Stimulated activated CD8-positive, alpha-beta memory T cell treated with anti-CD3 and anti-CD28 coated beads, Interleukin-15, amount 100 ng/mL, for 1 hour (primary cell): ENCODE data around the gene NDUFB8.

Source experiments
- DNase-seq: peaks from one replicate; pipeline ENCODE4 v3.0.0-alpha.2; 2020; ENCODE audit warnings: low read depth

Gene NDUFB8

DNA sequence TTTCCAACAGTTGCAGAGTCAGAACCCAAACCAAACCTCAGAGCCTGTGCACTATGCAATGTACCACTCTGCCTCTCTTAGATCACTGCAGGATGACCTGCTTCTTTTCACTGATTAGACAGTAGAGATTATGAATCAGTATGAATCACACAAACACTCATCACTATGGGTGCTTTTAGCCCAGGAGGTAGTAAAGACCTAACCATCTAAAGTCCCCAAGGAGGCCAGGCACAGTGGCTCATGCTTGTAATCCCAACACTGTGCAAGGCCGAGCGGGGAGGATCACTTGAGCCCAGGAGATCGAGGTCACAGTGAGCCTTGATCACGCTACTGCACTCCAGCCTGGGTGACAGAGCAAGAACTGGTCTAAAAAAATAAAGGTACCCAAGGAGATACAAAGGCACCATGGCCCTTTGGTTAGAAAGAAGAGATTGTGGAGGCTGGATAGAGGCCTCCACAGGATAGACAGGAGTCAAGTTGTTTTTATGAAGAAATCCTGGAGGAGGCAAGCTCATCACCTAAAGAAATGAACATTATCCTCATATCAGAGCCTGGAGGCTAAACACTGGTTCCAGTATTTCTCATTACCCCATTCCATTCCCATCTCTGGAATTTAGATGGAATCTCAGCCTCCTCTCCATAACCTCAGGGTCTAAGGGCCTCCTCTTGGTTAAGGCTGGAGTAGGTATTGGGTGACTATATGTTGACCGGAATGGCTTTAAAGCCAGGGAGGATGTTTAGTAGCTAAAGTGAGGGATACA, 22.9 kb downstream of the NDUFB8 start:
- DNase-seq, result no peak

- no peak for DNase-seq
Measured at GRCh38 chr10:100505164-100505563, 24.5 kb downstream of the NDUFB8 start.

GRCh38 chr10:100504096-100504495, 25.6 kb downstream of the NDUFB8 start:
- DNase-seq, result no peak

DNA sequence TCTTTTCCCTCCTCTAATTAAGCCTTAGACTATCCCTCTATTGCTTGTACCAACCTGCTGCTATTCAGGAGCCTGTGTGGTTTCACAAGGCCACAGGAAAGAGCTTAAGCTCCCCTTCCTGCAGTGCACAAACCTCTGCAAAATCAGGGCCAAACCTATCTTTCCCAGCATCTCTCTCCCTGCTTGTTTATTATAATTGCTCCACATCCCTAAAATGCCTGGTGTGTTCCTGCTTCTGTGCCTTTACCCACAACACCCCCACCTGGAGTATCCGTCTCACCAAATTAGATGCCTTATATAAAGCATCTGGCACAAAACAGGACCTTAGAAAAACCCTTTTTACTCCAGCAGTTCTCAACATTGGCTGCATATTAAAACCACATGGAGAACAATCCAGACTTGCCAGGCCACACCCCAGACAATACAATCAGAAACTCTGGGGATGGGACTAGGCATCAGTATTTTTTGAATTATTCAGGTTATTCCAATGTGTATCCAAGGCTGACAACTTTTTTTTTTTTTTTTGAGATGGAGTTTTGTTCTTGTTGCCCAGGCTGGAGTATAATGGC, 26.7 kb downstream of the NDUFB8 start:
- no peak for DNase-seq

DNA sequence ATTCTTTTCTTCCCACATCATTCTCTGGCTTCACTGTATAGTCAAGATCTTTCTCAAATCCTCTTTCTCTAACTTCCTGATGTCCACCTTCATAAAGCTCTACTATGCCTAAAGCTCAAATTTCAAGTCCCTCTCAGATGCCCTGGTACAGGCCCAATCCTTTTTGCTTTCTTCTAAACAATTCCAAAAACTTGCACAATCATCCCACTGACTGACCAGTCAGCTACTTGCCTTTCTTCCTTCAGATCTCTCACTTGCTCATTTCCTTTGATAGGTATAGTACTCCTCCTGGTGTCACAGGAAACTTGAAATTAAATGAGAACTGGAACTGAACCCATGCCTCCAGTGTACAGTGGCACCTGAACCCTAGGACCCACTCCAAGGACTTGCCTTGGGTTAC, 28.2 kb downstream of the NDUFB8 start:
- no peak for DNase-seq

- DNase-seq, result no peak
Measured at GRCh38 chr10:100498059-100498458, 31.6 kb downstream of the NDUFB8 start.

GRCh38 chr10:100496567-100496966, 33.1 kb downstream of the NDUFB8 start:
- no peak for DNase-seq

DNA sequence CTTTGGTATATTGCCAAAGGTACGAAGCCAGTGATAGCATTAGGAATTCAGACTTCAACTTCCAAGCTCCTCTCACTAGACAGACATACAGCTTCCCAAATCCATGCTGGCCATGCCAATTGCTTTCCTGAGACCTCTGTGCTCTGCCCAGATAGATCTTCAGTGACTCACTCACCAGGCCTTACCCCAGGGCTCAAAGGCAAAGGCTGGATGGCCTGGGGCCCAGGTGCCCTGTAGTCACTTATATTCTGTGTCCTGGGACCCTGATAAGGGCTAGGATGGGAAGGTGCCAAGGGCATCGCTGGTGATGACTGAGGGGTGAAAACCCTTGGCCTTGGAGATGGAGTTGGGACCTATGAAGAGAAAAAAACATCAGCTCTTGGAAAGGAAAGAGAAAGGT, 39.1 kb downstream of the NDUFB8 start:
- DNase-seq, result no peak

DNA sequence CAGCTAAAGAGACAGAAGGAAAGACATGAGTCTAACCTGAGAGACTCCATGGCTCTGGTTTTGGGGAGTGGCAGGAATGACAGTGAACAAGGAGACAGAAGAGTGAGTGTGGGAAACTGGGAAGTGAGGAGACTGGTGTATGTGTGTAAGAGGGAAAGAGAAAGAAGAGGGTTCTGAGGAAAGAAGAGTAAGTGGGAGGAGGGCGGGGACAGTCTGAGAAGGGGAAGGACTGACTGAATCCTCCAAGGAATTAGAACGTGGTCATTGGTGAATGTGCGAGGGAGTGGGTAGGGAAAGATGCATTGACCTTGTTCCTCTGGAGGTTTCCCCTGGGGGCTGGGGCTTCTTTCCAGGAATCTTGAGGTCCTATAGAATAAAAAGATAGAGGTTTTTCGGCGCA, 40.3 kb downstream of the NDUFB8 start:
- no peak for DNase-seq

- DNase-seq, result no peak
Measured at GRCh38 chr10:100487529-100487928, 42.1 kb downstream of the NDUFB8 start.

- DNase-seq, result no peak
Measured at GRCh38 chr10:100485801-100486495, 43.7 kb downstream of the NDUFB8 start.

DNA sequence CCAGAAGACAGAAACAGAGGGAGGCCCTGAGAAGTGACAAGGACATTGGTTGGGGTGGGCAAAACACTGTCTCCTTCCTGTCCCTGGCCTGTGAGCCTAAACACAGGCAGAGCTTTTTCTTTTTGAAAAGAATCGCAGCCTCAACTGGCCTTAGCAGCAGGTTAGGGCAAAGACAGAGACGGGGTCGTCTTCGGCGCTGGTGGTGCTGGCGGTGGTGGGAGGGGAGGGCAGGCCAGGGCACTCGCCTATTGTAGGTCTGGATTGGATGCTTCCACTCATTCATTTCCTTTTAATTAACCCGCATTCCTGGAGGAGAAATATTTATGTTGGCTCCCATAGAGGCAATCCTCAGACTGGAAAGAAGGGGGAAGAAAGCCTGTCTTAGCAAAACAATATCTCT, 44.3 kb downstream of the NDUFB8 start:
- DNase-seq, result no peak

DNA sequence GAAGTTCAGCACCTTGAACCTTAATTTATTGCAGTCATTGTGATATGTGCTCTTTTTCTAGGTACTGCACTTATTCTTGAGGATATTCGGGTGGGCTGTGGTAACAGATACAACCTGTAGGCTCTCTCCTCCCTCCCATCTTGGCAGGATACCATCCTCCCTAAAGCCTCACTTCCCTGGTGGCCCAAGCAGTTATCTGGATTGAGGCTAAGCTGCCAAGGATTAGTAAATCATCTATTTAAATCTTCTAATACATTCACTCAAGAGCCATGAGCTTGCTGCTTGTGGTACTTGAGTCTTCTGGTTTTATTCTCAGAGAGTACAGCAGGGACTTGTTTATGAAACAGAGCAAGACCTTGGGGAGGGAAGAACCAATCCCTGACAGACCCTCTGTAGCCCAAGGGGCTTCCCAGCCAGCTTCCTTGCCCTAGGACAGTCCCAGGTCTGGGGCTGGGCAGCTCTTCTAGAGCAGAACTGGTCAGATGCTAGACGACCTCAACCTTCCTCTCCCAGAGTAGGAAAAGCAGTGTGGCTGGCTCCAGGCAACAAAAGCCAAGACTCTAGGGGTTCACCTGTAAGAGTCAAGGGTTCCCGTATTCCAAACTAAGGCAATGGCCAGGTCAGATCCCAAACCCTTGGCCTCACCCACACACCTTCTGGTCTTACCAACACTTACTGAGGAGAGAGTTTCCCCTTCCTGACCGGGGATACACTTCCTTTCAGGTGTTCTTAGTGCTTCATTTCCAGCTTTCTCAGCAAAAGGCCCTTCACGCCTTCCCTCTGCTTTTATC, 45.6 kb downstream of the NDUFB8 start:
- no peak for DNase-seq

DNA sequence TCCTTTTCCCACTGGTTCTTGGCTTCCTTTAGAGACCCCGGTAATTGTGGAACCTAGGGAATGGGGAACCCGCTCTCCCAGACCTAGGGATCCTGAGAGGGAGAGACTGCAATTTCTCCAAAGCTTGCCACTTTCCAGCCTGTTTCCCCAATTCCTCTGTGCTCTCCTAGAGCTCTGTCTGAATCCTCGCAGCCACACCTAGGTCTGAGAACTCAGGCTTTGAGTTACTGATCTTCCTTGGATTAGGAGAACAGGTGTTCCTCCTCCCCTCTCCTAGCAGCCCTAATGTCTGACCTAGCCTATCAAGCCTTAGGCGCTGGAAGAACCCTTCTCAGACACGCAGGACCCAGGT, 46.9 kb downstream of the NDUFB8 start:
- no peak for DNase-seq

- DNase-seq, result no peak
Measured at GRCh38 chr10:100482181-100482833, 47.4 kb downstream of the NDUFB8 start.

GRCh38 chr10:100481462-100482081, 48.1 kb downstream of the NDUFB8 start:
- DNase-seq, result peak; percentile 81

- DNase-seq, result no peak
Measured at GRCh38 chr10:100480002-100480401, 49.7 kb downstream of the NDUFB8 start.

DNA sequence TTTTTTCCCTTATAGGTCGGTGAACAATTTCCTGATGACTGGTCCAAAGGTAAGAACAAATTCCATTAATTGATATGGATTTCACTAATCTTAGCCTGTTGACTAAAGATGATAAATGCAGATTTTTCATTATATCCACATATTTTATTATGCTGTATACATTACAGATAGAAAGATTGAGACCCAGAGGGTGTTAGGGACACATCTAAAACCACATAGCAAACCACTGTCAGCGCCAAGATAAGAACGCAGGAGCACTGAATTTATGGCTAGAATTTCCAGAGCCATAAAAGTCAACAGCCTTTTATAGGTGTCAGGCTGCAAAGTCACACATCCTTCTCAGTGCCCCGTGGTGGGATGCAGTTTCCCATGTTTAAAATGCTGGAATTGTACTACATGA, 50.6 kb downstream of the NDUFB8 start:
- no peak for DNase-seq

DNA sequence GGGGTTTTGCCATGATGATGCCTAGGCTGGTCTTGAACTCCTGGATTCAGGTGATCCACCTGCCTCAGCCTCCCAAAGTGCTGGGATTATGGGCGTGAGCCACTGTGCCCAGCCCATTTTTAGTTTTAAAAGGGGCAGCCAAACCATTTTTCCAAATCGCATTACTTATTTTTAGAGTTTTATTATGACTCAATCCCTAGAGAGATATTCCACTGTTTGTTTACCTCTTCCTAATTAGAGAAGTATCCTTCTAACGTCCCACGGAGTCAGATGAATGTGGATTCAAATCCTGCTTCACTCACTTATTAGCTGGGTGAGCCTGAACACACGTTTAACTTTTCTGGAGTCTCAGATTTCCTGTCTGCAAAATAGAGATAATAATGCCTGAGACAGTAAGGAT, 51.7 kb downstream of the NDUFB8 start:
- DNase-seq, result no peak
